Measurements from ENCODE around the gene KCNH2.

The KCNH2 gene

GRCh38 chr7:150934045-150934766 is 43.9 kb downstream of the KCNH2 start:
- no peak for DNase-seq

DNA sequence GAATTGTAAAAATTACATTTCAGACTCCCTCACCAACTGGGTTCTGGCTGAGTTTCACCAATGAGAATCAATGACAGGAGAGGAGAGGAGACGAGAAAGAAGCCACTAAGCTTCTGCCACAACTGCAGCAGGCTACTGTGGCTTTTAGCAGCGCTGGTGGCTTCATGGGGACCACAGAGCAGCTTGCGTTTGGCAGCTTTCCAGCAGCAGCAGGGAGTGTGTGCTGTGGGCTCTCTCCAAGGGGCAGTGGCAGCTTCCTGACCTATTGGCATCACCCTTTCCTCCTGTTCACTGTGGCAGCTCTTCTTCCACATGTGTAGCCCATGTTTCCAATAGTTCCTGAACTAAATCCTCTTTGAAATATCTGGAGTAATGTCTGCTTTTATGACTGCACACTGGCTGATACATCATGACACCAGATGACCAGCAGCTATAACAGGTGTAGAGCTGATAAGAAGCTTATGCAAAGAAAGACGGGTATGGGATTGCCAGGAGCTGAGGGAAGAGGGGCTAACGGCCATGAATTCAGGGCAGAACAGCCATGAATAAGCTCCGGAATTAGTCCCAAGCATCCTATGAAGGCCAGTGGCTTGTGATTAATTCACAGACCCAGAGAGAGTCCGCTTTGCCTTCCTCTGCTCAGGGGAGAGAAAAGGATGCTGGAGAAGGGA is 46.8 kb downstream of the KCNH2 start:
- peak; percentile 86 for DNase-seq

DNA sequence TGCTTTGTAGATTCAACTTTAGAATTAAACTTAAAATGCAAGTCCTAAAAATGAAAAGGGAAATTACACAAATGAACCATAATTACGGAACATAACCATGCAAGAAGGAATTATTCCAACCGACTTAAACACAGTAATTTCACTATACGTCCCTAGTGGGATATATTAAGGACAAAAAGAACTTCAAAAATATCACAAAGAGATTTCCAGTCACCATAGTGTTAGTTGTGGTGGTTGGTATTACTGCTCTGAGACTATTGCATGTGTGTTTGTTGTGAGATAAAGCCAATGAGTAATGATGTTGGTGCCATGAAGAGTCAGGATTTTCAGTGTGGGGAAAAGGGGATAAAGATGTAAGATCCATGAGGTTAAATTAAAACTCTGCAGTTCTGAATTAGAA is 49.6 kb downstream of the KCNH2 start:
- no peak for DNase-seq

DNA sequence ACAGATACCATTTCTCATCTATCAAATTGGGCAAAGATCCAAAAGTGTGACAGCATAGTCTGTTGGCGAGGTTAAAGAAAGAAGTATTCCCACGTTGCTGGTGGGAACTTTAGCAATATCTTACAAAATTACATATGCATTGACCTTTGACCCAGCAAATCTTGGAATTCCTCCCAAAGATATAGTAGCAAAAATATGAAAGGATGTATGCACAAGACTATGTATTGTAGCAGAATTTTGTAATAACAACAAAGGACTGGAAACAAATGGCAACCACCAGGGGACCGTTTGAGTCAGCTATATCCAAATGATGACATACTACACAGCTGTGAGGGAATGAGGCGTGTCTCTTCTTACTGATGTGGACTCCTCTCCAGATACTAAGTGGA is 50.2 kb downstream of the KCNH2 start:
- peak; percentile 41 for DNase-seq

DNA sequence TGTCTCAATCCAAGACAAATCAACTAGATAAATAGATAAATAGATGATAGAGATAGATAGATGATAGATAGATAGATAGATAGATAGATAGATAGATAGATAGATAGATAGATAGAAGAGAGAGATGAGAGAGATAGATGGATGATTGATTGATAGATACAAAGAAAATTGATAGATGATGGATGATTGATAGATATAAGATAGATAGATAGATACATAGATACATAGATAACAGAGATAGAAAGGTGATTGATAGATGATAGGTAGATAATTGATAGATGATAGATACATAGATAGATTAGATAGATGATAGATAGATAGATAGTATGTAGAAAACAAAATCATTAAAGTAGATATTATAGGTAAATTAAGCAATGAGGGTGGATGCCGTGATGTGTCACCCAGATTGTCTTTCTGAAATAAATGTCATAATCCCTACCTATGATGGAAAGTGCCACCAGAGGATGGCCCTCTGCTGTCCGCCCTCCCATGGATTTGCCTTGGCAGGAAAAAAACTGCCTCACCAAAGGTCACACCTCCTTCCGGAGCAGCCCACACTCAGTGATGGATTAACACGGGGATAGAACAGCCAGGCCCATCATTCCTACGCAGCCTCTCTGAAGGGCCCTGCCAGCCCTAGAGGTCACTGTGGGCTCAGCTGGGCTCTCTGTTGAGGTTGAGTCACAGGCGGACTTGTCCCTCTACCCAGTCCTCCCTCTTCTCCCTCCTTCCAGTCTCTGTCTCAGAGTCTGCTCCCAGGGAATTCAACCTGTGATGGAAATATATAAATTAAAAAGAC is 50.8 kb downstream of the KCNH2 start:
- DNase-seq: no peak

DNA sequence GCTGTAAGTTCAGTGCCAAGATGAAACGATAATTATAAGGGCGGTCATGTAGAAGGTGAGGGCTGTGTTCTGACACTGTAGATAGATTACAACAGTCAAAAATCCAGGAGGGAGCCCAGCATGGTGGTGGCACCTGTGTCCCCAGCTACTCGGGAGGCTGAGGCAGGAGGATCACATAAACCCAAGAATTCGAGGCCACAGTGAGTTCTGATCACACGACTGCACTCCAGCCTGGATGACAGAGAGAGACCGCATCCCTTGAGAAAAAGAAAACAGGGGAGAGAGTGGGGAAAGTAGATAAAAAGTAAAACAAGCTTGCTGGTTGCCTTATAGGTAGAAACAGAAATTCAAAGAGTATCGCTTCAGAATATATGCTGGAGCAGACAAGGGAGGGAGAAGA is 52.1 kb downstream of the KCNH2 start:
- DNase-seq: no peak

- DNase-seq: no peak
Observed at GRCh38 chr7:150924369-150924781, 53.7 kb downstream of the KCNH2 start.

DNA sequence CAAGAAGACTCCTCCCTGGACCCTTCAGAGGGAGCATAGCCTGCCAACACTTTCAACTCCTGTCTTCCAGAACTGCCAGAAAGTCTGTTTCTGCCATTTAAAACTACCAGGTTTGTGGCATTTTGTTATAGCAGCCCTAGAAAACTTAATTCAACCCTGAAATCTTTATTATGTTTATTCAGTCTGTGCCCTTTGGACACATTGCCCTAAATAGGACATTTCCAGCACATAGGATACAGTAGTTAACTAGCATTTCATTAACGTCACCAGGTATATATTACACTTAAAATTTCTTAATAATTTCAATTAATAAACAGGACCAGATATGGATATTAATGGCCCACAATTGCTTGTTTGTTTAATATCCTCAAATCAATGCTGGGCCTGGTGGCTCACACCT is 54.3 kb downstream of the KCNH2 start:
- DNase-seq: no peak

- DNase-seq: no peak
Observed at GRCh38 chr7:150923196-150923595, 54.9 kb downstream of the KCNH2 start.

- DNase-seq: no peak
Observed at GRCh38 chr7:150919160-150919559, 59.0 kb downstream of the KCNH2 start.

DNA sequence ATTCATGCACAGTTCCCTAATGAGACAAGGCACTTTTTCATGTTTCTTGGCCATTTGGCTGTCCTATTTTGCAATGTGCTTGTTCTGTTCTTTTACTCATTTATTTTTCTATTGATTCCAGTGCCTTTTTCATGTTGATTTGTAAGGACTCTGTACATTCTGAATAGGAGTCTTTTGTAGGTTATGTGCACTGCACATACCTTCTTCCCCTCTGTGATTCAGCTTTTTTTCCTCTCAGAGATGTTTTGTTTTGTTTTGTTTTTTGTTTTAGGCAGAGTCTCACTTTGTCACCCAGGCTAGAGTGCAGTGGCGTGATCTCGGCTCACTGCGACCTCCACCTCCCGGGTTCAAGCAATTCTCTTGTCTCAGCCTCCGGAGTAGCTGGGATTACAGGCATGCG is 59.7 kb downstream of the KCNH2 start:
- DNase-seq: no peak

DNA sequence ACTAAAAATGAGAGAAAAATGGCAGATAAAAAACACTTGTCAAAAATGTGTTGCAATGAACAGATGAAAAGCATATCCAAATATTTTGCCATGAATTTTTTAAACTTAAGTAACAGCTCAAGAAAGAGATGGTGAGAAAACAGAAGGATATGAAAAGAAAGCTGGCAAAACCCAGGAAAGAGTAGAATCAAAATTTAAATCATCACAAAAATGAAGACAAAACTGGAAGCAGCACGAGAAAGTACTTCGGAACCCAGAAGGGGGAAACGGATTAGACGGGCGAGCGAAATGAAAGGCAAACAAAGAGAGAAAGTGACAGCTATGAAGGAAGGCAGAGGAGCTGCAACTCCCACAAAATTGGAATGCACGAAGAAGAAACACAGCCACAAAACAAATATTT is 60.2 kb downstream of the KCNH2 start:
- DNase-seq: no peak

- DNase-seq: no peak
Observed at GRCh38 chr7:150916670-150917069, 61.5 kb downstream of the KCNH2 start.

DNA sequence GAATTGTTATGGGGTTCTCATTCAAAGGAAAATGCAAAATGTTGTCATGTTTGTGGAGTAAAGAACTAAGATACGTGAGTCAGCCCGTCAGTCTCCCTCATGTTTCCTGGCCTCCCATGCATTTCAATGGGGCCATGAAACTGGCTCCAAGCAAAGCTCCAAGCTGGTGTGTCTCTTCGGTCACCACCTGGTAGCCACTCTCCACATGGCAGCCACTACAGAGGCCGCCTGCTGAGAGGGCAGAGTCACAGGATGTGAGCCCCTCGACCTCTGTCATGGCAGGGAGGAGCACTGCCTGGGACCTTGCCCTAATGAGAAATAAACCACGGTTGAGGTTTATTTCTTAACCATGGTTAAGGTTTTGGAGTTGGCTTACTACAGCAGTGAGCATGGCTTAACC is 63.2 kb downstream of the KCNH2 start:
- DNase-seq: no peak

DNA sequence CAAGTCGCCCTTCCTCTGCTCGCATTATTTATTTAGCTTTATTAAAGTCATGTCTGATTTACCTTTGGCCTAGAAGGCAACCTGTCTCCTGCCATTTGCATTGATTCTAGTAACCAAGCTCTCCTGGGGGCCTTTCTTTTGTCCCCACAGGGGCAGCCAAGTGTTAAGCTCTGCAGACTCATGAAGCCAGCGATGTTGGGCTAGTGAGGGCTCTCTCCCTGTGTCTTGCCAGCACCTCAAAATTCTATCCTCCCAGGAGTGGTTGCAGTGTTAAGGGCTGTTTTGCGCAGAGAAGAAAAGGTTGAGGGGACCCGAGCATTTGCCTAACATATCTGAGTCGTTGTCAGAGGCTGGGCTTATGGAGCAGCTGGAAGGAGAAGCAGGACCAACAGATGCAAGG is 63.9 kb downstream of the KCNH2 start:
- no peak for DNase-seq

GRCh38 chr7:150912427-150912826 is 65.7 kb downstream of the KCNH2 start:
- no peak for DNase-seq

DNA sequence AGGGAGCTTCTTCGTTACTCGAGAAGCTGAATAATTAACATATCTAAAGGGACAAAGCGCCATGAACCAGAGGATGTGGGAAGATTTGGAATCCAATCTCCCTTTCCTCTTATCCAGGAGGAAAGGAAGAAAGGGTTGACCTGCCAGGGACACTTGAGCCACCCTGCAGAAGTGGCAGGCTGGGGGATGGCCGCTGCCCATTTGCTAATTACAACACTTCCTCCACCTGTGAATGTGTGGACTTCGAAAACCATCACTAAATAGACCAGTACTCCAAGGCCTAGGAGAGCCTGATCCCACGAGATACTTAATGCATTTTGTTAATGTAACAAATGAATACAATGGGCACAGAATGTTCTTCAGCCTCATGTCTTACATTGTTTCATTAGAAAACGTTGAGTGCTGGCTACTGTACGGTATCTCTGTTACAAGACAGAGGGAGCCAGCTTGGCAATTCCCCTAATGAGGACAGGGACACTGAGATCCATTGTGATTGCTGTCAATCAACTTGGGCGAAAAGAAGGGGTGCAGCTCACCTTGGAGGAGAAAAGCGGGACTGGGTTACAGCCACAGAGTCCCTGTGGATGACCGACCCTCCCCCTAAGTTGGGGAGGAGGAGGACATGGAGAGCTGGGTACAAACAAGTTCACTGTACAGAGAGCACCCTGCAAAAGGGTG is 66.4 kb downstream of the KCNH2 start:
- DNase-seq: no peak

- DNase-seq: no peak
Observed at GRCh38 chr7:150910996-150911422, 67.1 kb downstream of the KCNH2 start.

GRCh38 chr7:150910305-150910995 is 67.7 kb downstream of the KCNH2 start:
- peak; percentile 53 for DNase-seq

DNA sequence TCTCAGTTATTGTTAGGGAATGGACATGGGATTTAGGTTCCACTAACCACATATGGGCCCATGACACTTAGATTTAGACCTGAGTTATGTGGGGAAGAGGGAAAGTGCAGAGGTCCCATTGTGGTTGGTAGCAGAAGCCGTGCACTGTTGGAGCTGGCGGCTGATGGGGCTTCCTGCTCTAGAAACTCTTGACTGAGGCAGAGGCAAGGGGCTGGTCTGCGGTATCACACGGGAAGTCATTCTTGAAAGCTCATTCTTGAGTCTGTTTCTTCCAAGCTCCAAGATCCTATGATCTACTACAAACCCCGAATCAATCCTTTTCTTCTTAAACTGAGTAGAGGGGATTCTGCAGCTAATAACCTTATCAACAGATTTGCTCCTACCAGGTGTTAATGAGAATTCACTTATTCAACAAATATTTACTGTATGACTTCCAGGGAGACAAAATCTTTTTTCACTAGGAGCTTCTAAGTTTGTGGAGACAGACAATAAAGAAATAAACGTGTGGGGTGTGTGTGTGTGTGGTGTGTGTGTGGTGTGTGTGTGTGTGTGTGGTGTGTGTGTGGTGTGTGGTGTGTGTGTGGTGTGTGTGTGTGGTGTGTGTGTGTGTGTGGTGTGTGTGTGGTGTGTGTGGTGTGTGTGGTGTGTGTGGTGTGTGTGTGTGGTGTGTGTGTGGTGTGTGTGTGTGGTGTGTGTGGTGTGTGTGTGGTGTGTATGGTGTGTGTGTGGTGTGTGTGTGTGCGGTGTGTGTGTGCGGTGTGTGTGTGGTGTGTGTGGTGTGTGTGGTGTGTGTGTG is 68.7 kb downstream of the KCNH2 start:
- peak; percentile 33 for DNase-seq

GRCh38 chr7:150908173-150908572 is 69.9 kb downstream of the KCNH2 start:
- DNase-seq: no peak
